HepG2 (cell line): ENCODE results near the gene NCBP3. TPM values are rescaled to one million over a fixed set of nuclear protein-coding genes. Genes with fewer than 3 reads are reported as not detected.

Source experiments
- AHR ChIP-seq: IDR thresholded peaks from 2 replicates; pipeline ENCODE4 v1.6.1; 2018; ENCODE audit warnings: missing genetic modification reagents, missing compliant biosample characterization
- KMT2A ChIP-seq: sonication (generic); formaldehyde crosslinking; IDR thresholded peaks from 2 replicates; pipeline ENCODE4 v1.4.0; 2020; ENCODE audit warnings: missing genetic modification reagents
- MAFF ChIP-seq: IDR thresholded peaks from 2 replicates; pipeline ENCODE4 v1.6.1; 2011; ENCODE audit warnings: low read depth, low read length, improper control_type of control experiment
- POLR2AphosphoS5 ChIP-seq: IDR thresholded peaks from 2 replicates; pipeline ENCODE4 v1.6.1; 2012; ENCODE audit warnings: low read depth, low read length
- RAD21 ChIP-seq: fragments of 450-650 bp; formaldehyde crosslinking; IDR thresholded peaks from 2 replicates; pipeline ENCODE4 v1.5.0; 2020; ENCODE audit warnings: mild to moderate bottlenecking
- SMC3 ChIP-seq: IDR thresholded peaks from 2 replicates; pipeline ENCODE4 v1.6.1; 2011; ENCODE audit warnings: low read length, improper control_type of control experiment
- SOX6 ChIP-seq, 2 experiments: fragments of 450-650 bp in 1 of 2; sonication (generic) in 1 of 2; formaldehyde crosslinking in 1 of 2; IDR thresholded peaks; 2 replicates each; pipeline versions ENCODE4 v1.4.0 to v1.6.1; 2017 to 2020; ENCODE audit warnings: antibody characterized with exemption in 1 of 2, mild to moderate bottlenecking in 1 of 2, missing genetic modification reagents in 1 of 2
- TBP ChIP-seq: sonication (generic); formaldehyde crosslinking; IDR thresholded peaks from 2 replicates; pipeline ENCODE4 v1.5.0; 2020; ENCODE audit warnings: missing genetic modification reagents
- ZFP37 ChIP-seq: sonication (generic); formaldehyde crosslinking; IDR thresholded peaks from 2 replicates; pipeline ENCODE4 v1.4.0; 2020; ENCODE audit warnings: missing genetic modification reagents, borderline replicate concordance
- ZNF343 ChIP-seq: sonication (generic); formaldehyde crosslinking; IDR thresholded peaks from 2 replicates; pipeline ENCODE4 v1.4.0; 2020; ENCODE audit warnings: mild to moderate bottlenecking, missing genetic modification reagents
- ZNF737 ChIP-seq: sonication (generic); formaldehyde crosslinking; IDR thresholded peaks from 2 replicates; pipeline ENCODE4 v1.5.0; 2020; ENCODE audit warnings: missing genetic modification reagents, mild to moderate bottlenecking, borderline replicate concordance
- polyA plus RNA-seq, 8 experiments: library from polyadenylated mRNA; depleted of rRNA in 3 of 8; stranded (reverse) in 7 of 8; unstranded in 1 of 8; fragments of >200 nt; fragmentation: Illumina TruSeq in 4 of 8; extraction: Trizol in 4 of 8; gene quantifications; 2 replicates each; pipeline versions ENCODE4 v1.2.1 to v1.2.3, GENCODE V29; 2011 to 2016; ENCODE audit warnings: low read depth in 4 of 8, missing spikeins in 1 of 8, mixed read lengths in 1 of 8; ENCODE audit not compliant: insufficient read depth in 1 of 8
- total RNA-seq, 5 experiments: library from RNA; depleted of rRNA; stranded (reverse); fragments of >200 nt; fragmentation: Illumina TruSeq; extraction: Trizol; gene quantifications; 2 replicates each; pipeline ENCODE4 v1.2.3, GENCODE V29; 2016; ENCODE audit warnings: low read depth in 1 of 5
- TF ChIP-seq, protein P1 (sequence below): sonication (generic); formaldehyde crosslinking; conservative IDR thresholded peaks from 2 replicates; pipeline ENCODE4 v1.8.0; 2022; ENCODE audit warnings: missing genetic modification reagents
- TF ChIP-seq, protein P2 (sequence below): sonication (generic); formaldehyde crosslinking; IDR thresholded peaks from 2 replicates; pipeline ENCODE4 v1.4.0; 2020; ENCODE audit warnings: missing genetic modification reagents
- TF ChIP-seq, protein P3 (sequence below): sonication (generic); formaldehyde crosslinking; IDR thresholded peaks from 2 replicates; pipeline ENCODE4 v1.4.0; 2020; ENCODE audit warnings: missing genetic modification reagents, mild to moderate bottlenecking, borderline replicate concordance
- TF ChIP-seq, protein P4 (sequence below): sonication (generic); formaldehyde crosslinking; IDR thresholded peaks from 2 replicates; pipeline ENCODE4 v1.5.0; 2020; ENCODE audit warnings: missing genetic modification reagents, mild to moderate bottlenecking, borderline replicate concordance
- TF ChIP-seq, protein P5 (sequence below): sonication (generic); formaldehyde crosslinking; IDR thresholded peaks from 2 replicates; pipeline ENCODE4 v1.5.0; 2020; ENCODE audit warnings: missing genetic modification reagents
- TF ChIP-seq, protein P6 (sequence below): sonication (generic); formaldehyde crosslinking; IDR thresholded peaks from 2 replicates; pipeline ENCODE4 v1.5.0; 2020; ENCODE audit warnings: mild to moderate bottlenecking, missing genetic modification reagents

The NCBP3 gene
- total and polyA plus RNA-seq, 2 of the 13 experiments (the other 11 are each of a cell fraction or from before 2014, with no cell fraction given): 19.5 to 24.8 TPM

DNA sequence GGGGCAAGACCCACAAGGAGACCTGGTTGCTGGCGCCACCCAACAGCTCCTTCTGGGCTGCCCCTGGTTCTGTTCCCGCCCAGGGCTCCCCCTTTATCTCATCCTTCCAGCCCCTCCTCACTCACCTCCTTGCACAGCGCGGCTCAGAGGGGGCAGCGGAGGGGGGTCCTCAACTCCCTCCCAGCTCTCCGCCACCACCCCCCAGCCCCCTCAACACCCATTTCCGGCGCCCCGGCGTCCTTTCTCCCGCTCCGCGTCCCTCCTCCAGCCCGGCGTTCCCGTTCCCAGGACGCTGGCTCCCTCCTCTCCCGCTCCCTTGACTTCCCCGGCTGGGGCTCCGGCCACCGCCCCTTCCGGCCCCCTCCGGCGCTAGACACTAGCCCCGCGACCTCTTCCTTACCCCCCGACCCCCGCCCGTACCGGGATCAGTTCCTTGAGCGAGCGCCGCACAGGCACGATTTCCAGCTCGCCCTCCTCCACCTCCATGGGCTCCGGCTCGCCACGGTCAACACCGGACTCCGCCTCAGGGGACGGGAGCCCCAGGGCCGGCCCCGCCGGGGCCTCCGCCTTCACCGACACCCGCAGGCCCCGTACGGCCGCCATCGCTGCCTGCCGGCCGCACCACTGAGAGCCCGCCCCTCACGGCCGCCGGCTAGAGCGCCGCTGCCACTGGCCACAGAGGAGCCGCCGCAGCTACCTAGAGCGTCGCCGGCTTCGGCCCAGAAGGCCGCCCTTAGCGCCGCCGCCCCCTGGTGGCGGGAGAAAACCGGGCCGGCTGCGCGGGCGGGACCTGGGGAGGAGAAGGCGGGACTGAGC, at the start of gene NCBP3 (continued):
- TF ChIP-seq, protein P1, sequence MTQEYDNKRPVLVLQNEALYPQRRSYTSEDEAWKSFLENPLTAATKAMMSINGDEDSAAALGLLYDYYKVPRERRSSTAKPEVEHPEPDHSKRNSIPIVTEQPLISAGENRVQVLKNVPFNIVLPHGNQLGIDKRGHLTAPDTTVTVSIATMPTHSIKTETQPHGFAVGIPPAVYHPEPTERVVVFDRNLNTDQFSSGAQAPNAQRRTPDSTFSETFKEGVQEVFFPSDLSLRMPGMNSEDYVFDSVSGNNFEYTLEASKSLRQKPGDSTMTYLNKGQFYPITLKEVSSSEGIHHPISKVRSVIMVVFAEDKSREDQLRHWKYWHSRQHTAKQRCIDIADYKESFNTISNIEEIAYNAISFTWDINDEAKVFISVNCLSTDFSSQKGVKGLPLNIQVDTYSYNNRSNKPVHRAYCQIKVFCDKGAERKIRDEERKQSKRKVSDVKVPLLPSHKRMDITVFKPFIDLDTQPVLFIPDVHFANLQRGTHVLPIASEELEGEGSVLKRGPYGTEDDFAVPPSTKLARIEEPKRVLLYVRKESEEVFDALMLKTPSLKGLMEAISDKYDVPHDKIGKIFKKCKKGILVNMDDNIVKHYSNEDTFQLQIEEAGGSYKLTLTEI (CRISPR knock-in tag): no peak
- peak; percentile 83 for TF ChIP-seq POLR2AphosphoS5
- TF ChIP-seq, protein P2, sequence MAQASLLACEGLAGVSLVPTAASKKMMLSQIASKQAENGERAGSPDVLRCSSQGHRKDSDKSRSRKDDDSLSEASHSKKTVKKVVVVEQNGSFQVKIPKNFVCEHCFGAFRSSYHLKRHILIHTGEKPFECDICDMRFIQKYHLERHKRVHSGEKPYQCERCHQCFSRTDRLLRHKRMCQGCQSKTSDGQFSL: peak; percentile 50; the same call in 1 of the 2 replicates
- TF ChIP-seq MAFF: no peak
- TF ChIP-seq SOX6 (IDR thresholded peaks at IDR 0.05): no peak
- TF ChIP-seq SOX6 (CRISPR knock-in tag; IDR thresholded peaks at IDR 0.05): peak; percentile 34; the same call in 1 of the 2 replicates
- TF ChIP-seq ZNF343 (CRISPR knock-in tag): peak; percentile 76; the same call in 1 of the 2 replicates
- TF ChIP-seq, protein P3, sequence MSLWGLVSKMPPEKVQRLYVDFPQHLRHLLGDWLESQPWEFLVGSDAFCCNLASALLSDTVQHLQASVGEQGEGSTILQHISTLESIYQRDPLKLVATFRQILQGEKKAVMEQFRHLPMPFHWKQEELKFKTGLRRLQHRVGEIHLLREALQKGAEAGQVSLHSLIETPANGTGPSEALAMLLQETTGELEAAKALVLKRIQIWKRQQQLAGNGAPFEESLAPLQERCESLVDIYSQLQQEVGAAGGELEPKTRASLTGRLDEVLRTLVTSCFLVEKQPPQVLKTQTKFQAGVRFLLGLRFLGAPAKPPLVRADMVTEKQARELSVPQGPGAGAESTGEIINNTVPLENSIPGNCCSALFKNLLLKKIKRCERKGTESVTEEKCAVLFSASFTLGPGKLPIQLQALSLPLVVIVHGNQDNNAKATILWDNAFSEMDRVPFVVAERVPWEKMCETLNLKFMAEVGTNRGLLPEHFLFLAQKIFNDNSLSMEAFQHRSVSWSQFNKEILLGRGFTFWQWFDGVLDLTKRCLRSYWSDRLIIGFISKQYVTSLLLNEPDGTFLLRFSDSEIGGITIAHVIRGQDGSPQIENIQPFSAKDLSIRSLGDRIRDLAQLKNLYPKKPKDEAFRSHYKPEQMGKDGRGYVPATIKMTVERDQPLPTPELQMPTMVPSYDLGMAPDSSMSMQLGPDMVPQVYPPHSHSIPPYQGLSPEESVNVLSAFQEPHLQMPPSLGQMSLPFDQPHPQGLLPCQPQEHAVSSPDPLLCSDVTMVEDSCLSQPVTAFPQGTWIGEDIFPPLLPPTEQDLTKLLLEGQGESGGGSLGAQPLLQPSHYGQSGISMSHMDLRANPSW (CRISPR knock-in tag): no peak
- TF ChIP-seq, protein P4, sequence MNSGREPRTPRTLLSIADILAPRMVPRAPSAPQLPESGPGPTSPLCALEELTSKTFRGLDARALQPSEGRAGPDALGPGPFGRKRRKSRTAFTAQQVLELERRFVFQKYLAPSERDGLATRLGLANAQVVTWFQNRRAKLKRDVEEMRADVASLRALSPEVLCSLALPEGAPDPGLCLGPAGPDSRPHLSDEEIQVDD (CRISPR knock-in tag): no peak
- no peak for TF ChIP-seq TBP (CRISPR knock-in tag)
- TF ChIP-seq ZNF737 (CRISPR knock-in tag): no peak
- peak; percentile 73 for TF ChIP-seq RAD21
- TF ChIP-seq, protein P5, sequence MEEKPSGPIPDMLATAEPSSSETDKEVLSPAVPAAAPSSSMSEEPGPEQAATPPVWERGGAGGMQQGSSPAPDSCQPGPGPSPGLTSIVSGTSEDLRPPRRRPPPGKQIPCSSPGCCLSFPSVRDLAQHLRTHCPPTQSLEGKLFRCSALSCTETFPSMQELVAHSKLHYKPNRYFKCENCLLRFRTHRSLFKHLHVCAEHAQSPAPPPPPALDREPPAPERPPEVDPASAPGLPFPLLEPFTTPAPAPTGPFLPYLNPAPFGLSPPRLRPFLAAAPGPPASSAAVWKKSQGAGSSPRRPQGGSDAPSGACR (CRISPR knock-in tag): peak; percentile 73
- no peak for TF ChIP-seq ZFP37 (CRISPR knock-in tag)
- no peak for TF ChIP-seq AHR
- TF ChIP-seq SMC3: no peak
- peak; percentile 83; the same call in 1 of the 2 replicates for TF ChIP-seq KMT2A (CRISPR knock-in tag)
- TF ChIP-seq, protein P6, sequence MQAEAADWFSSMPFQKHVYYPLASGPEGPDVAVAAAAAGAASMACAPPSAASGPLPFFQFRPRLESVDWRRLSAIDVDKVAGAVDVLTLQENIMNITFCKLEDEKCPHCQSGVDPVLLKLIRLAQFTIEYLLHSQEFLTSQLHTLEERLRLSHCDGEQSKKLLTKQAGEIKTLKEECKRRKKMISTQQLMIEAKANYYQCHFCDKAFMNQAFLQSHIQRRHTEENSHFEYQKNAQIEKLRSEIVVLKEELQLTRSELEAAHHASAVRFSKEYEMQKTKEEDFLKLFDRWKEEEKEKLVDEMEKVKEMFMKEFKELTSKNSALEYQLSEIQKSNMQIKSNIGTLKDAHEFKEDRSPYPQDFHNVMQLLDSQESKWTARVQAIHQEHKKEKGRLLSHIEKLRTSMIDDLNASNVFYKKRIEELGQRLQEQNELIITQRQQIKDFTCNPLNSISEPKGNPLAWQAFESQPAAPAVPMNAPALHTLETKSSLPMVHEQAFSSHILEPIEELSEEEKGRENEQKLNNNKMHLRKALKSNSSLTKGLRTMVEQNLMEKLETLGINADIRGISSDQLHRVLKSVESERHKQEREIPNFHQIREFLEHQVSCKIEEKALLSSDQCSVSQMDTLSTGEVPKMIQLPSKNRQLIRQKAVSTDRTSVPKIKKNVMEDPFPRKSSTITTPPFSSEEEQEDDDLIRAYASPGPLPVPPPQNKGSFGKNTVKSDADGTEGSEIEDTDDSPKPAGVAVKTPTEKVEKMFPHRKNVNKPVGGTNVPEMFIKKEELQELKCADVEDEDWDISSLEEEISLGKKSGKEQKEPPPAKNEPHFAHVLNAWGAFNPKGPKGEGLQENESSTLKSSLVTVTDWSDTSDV (CRISPR knock-in tag): no peak; the same call in 1 of the 2 replicates
